ENCODE results near the gene PLA2G2C.

DNA sequence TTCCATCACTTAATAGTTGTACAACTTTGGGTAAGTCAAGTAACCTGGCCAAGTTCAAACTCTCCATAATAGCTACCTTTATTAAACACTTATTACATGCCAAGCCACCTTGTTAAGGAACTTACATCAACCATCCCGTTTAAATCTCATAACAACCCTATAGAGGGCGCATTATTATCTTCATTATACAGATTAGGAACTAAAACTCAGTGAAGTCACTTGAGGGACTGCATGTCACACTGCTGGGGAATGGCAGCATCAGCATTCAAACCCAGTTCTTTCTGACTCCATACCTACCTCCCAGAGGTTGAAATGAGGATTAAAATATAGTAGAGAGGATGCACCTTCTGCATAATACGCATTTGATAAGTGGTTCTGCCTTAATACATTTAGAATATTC is 47.1 kb upstream of the PLA2G2C start:
- TF ChIP-seq SIN3A (IDR thresholded peaks at IDR 0.05; ENCODE audit: borderline replicate concordance, insufficient read depth, low read length) (no peak), POLR2AphosphoS5 (IDR thresholded peaks at IDR 0.05; ENCODE audit: low read depth, low read length) (no peak)
